ENCODE measurements around the gene POLRMT. TPM values are rescaled to one million over a fixed set of nuclear protein-coding genes. Genes with fewer than 3 reads are reported as not detected.

The POLRMT gene
- polyA plus RNA-seq, 1 of the 3 experiments (the other 2 are of a cell fraction) = 38.2 TPM

- TF ChIP-seq IRF3 (IDR thresholded peaks at IDR 0.05; ENCODE audit: low read depth, low read length) (peak; percentile 67), FOXM1 (IDR thresholded peaks at IDR 0.05; ENCODE audit: low read depth) (no peak)
These were observed at the start of gene POLRMT (continued) for GRCh38 chr19:633068-633785.

GRCh38 chr19:682678-683320 is 49.5 kb upstream of the POLRMT start:
- Histone ChIP-seq H3K9me2 (no peaks in the 10 kb centered on the region), H3K9me3 (no peaks in the 10 kb centered on the region), H3K36me3 (replicated peaks in 1 of 2; ENCODE audit: control insufficient read depth in 1 of 2, insufficient read depth in 2 of 2, low read length in 1 of 2) (peaks cover 0 to 3% of the 10 kb centered on the region in 2 experiments), H3K4me3 (ENCODE audit: low read depth in 2 of 2, low read length in 1 of 2) (no peak overlapping the region), H3K4me1 (ENCODE audit: control insufficient read depth in 1 of 2, insufficient read depth in 2 of 2, low read depth in 1 of 2, low read length in 1 of 2) (peaks cover 4 to 12% of the 10 kb centered on the region in 2 experiments; a peak in 3 of 4 replicates), H2AFZ (ENCODE audit: low read depth) (no peak overlapping the region), H3K9ac (no peak overlapping the region), H3F3A (replicated peaks; ENCODE audit: insufficient read depth) (peaks cover 5% of the 10 kb centered on the region), H4K20me1 (ENCODE audit: insufficient read depth) (no peaks in the 10 kb centered on the region), H3K4me2 (no peak overlapping the region), H3K27ac (ENCODE audit: low read depth in 2 of 2, low read length in 1 of 2) (no peak overlapping the region), H3K79me2 (ENCODE audit: insufficient read depth) (peaks cover 19% of the 10 kb centered on the region), H3K27me3 (ENCODE audit: insufficient read depth) (no peaks in the 10 kb centered on the region)
- TF ChIP-seq TEAD4 (IDR thresholded peaks at IDR 0.05; ENCODE audit: borderline replicate concordance, insufficient read depth) (no peak), GABPA (IDR thresholded peaks at IDR 0.05; ENCODE audit: low read depth) (no peak), TAF1 (IDR thresholded peaks at IDR 0.05; ENCODE audit: borderline replicate concordance, low read depth, low read length) (no peak), USF2 (IDR thresholded peaks at IDR 0.05; ENCODE audit: borderline replicate concordance, low read depth, low read length) (no peak), FOSL2 (IDR thresholded peaks at IDR 0.05; ENCODE audit: borderline replicate concordance, low read depth) (no peak), ZBTB33 (IDR thresholded peaks at IDR 0.05; ENCODE audit: borderline replicate concordance, low read depth) (no peak), YY1 (IDR thresholded peaks at IDR 0.05; ENCODE audit: low read depth) (no peak), NRF1 (IDR thresholded peaks at IDR 0.05; ENCODE audit: low read depth, low read length) (no peak), SMC3 (IDR thresholded peaks at IDR 0.05; ENCODE audit: low read depth, low read length) (no peak), NFIC (IDR thresholded peaks at IDR 0.05; ENCODE audit: borderline replicate concordance) (no peak), GATA2 (CRISPR knock-in tag; IDR thresholded peaks at IDR 0.05) (no peak), RXRA (IDR thresholded peaks at IDR 0.05; ENCODE audit: borderline replicate concordance, low read depth) (no peak), FOXM1 (IDR thresholded peaks at IDR 0.05; ENCODE audit: low read depth) (no peak), JUND (IDR thresholded peaks at IDR 0.05) (no peak), MEF2A (IDR thresholded peaks at IDR 0.05; ENCODE audit: borderline replicate concordance, low read depth) (no peak), USF1 (IDR thresholded peaks at IDR 0.05; ENCODE audit: borderline replicate concordance, low read depth) (no peak), CHD2 (IDR thresholded peaks at IDR 0.05; ENCODE audit: low read length, partially characterized antibody) (no peak), MXI1 (IDR thresholded peaks at IDR 0.05; ENCODE audit: low read depth, low read length) (no peak)
- 100% methylated on average over 5 of the region's 25 CpGs for WGBS (ENCODE audit: low lambda C conversion rate)
- no peak for DNase-seq
- POLR2A ChIA-PET = no interaction called here
- CTCF ChIA-PET = interaction anchor here (0.9 kb wide), 1 partner anchor 25 kb away, joined by 5 read pairs; no protein-coding TSS in a partner anchor

Data from SK-N-SH (cell line).